NB4 (cell line): ENCODE results near the gene PKIG.

ENCODE experiments used
- CTCF ChIP-seq: IDR thresholded peaks from one replicate; pipeline ENCODE4 v1.5.1; 2012; ENCODE audit warnings: low read depth, low read length
- MAX ChIP-seq: IDR thresholded peaks from 2 replicates; pipeline ENCODE4 v1.6.1; 2011; ENCODE audit warnings: low read depth, low read length
- MYC ChIP-seq: IDR thresholded peaks from 2 replicates; pipeline ENCODE4 v1.6.1; 2011; ENCODE audit warnings: low read depth, low read length
- POLR2A ChIP-seq: IDR thresholded peaks from 2 replicates; pipeline ENCODE4 v1.6.1; 2011; ENCODE audit warnings: mild to moderate bottlenecking; ENCODE audit not compliant: insufficient read length; ENCODE audit errors: extremely low read depth

- TF ChIP-seq CTCF = no peak
- no peak for TF ChIP-seq POLR2A
- TF ChIP-seq MYC = no peak
- no peak for TF ChIP-seq MAX
Measured at GRCh38 chr20:44627364-44628010, 45.1 kb downstream of the PKIG start.
